ENCODE results near the gene PDLIM5. TPM values are rescaled to one million over a fixed set of nuclear protein-coding genes. Genes with fewer than 3 reads are reported as not detected.

The PDLIM5 gene
- total RNA-seq, 1 experiment from 2014 or later, result 44.7 TPM

DNA sequence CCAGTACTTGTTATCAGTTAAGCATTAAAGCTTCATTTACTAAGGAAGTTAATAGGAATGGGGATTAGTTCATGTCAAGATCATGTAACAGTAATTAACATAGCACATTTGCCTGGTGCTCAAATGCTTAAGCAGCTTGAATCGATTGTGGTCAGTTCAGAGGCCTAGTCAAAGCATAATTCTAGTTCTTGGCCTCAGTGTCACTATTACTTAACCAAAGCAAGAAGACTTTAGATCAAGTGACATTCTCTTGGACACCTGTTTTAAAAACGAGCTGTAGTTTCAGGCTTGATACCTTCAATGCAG lies 190.8 kb downstream of the PDLIM5 start:
- Histone ChIP-seq H3K4me3 (ENCODE audit: low read depth in 2 of 2, low read length in 2 of 2) (no peak overlapping the region), H3K9me3 (ENCODE audit: control insufficient read depth, insufficient read depth, low read depth, low read length) (no peaks in the 10 kb centered on the region), H3K27ac (ENCODE audit: low read length) (no peak overlapping the region), H3K4me1 (ENCODE audit: control insufficient read depth, insufficient read depth, low read length) (no peaks in the 10 kb centered on the region), H3K27me3 (ENCODE audit: control insufficient read depth, insufficient read depth, low read length) (no peaks in the 10 kb centered on the region), H3K36me3 (ENCODE audit: control insufficient read depth, insufficient read depth, low read length) (no peaks in the 10 kb centered on the region)
- ATAC-seq, result no peak
- in situ Hi-C loops (cut with HindIII; ENCODE audit: low pct_unique_long_range_greater_than_20kb, low sequenced_read_pairs), result no loop called here
- TF ChIP-seq SIN3A (IDR thresholded peaks at IDR 0.05; ENCODE audit: borderline replicate concordance, insufficient read depth, low read depth, low read length), result no peak
- TF ChIP-seq, protein P1, sequence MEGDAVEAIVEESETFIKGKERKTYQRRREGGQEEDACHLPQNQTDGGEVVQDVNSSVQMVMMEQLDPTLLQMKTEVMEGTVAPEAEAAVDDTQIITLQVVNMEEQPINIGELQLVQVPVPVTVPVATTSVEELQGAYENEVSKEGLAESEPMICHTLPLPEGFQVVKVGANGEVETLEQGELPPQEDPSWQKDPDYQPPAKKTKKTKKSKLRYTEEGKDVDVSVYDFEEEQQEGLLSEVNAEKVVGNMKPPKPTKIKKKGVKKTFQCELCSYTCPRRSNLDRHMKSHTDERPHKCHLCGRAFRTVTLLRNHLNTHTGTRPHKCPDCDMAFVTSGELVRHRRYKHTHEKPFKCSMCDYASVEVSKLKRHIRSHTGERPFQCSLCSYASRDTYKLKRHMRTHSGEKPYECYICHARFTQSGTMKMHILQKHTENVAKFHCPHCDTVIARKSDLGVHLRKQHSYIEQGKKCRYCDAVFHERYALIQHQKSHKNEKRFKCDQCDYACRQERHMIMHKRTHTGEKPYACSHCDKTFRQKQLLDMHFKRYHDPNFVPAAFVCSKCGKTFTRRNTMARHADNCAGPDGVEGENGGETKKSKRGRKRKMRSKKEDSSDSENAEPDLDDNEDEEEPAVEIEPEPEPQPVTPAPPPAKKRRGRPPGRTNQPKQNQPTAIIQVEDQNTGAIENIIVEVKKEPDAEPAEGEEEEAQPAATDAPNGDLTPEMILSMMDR (IDR thresholded peaks at IDR 0.05), result no peak
- TF ChIP-seq REST (IDR thresholded peaks at IDR 0.05; ENCODE audit: insufficient read depth in 1 of 2, low read depth in 2 of 2, low read length in 1 of 2), result no peak
- no peak for TF ChIP-seq POLR2AphosphoS5 (IDR thresholded peaks at IDR 0.05; ENCODE audit: low read depth, low read length)
- no peak for TF ChIP-seq TCF7L2 (IDR thresholded peaks at IDR 0.05; ENCODE audit: low read depth, low read length)
- intact Hi-C loops (cut with micrococcal nuclease; ENCODE audit: unreplicated experiment), result no loop called here
- ChIA-PET CTCF (no interaction called here), POLR2A (no interaction called here)
- no peak for DNase-seq (ENCODE audit: low read depth, low spot score)
- BruUV-seq (replicated peaks), result no TSS peak

- intact Hi-C loops (cut with micrococcal nuclease; ENCODE audit: unreplicated experiment), result no loop called here
- no TSS peak for BruUV-seq (replicated peaks)
- TF ChIP-seq POLR2AphosphoS5 (IDR thresholded peaks at IDR 0.05; ENCODE audit: low read depth, low read length) (no peak), REST (IDR thresholded peaks at IDR 0.05; ENCODE audit: insufficient read depth in 1 of 2, low read depth in 2 of 2, low read length in 1 of 2) (no peak), TCF7L2 (IDR thresholded peaks at IDR 0.05; ENCODE audit: low read depth, low read length) (no peak), SIN3A (IDR thresholded peaks at IDR 0.05; ENCODE audit: borderline replicate concordance, insufficient read depth, low read depth, low read length) (no peak)
- TF ChIP-seq, protein P1 (IDR thresholded peaks at IDR 0.05), result no peak
- in situ Hi-C loops (cut with HindIII; ENCODE audit: low pct_unique_long_range_greater_than_20kb, low sequenced_read_pairs), result no loop called here
- no peaks in the 10 kb centered on the region for H3K9me3 ChIP-seq (ENCODE audit: control insufficient read depth, insufficient read depth, low read depth, low read length)
- ChIA-PET CTCF (no interaction called here), POLR2A (no interaction called here)
- no peaks in the 10 kb centered on the region for H3K36me3 ChIP-seq (ENCODE audit: control insufficient read depth, insufficient read depth, low read length)
- no peak overlapping the region for H3K4me3 ChIP-seq (ENCODE audit: low read depth in 2 of 2, low read length in 2 of 2)
- H3K27me3 ChIP-seq (ENCODE audit: control insufficient read depth, insufficient read depth, low read length), result no peaks in the 10 kb centered on the region
- ATAC-seq (no peak), DNase-seq (ENCODE audit: low read depth, low spot score) (no peak)
- no peak overlapping the region for H3K27ac ChIP-seq (ENCODE audit: low read length)
- H3K4me1 ChIP-seq (ENCODE audit: control insufficient read depth, insufficient read depth, low read length), result no peaks in the 10 kb centered on the region
These were observed 197.0 kb downstream of the PDLIM5 start for GRCh38 chr4:94648699-94649098.
